ENCODE measurements around the gene PADI4.

The PADI4 gene

DNA sequence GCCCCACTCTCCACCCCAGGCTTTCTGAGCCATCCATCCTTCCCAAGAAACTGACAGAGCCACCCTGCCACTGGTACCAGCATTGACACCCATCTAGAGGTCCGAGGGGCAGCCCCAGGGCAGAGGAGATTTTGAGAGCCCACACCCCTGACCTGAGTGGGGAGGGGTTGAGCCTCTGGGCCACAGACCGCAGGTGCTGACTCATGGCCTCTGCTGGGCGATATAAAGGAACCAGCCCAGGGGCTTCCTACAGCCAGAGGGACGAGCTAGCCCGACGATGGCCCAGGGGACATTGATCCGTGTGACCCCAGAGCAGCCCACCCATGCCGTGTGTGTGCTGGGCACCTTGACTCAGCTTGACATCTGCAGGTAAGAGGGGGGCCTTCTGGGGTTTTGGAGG is at the start of gene PADI4:
Gene PADI4 (plus strand): TSS at position 252 of the 400 bp plus-strand sequence. CDS start 26 bp downstream, at position 278.
- DNase-seq: peak in 1 of 42 donors; percentile 20
- intact Hi-C loops (cut with DNase I): no loop called here

DNA sequence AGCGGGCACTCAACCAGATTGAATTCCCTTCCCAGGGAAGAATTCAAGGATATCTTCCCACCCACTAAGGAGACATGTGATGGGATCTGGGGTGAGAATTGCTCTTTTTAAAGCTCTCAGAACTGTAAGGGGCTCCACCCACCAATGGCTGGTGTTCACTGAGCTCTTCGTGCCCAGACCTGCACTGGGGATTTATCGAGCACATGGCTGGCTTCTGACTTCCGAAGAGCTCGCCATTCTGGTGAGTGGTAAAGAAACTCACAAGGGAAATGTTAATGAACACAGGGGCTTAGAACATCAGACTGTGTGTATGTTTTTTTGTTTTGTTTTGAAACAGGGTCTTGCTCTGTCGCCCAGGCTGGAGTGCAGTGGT is 49.3 kb upstream of the PADI4 start:
- no peak for DNase-seq
- intact Hi-C loops (cut with DNase I): no loop called here

GRCh38 chr1:17259233-17259873 is 48.6 kb upstream of the PADI4 start:
- intact Hi-C loops (cut with DNase I): no loop called here
- DNase-seq: no peak

GRCh38 chr1:17260264-17260663 is 47.7 kb upstream of the PADI4 start:
- no peak for DNase-seq
- intact Hi-C loops (cut with DNase I): no loop called here

- DNase-seq: no peak
- intact Hi-C loops (cut with DNase I): no loop called here
Observed at GRCh38 chr1:17260738-17261137, 47.3 kb upstream of the PADI4 start.

DNA sequence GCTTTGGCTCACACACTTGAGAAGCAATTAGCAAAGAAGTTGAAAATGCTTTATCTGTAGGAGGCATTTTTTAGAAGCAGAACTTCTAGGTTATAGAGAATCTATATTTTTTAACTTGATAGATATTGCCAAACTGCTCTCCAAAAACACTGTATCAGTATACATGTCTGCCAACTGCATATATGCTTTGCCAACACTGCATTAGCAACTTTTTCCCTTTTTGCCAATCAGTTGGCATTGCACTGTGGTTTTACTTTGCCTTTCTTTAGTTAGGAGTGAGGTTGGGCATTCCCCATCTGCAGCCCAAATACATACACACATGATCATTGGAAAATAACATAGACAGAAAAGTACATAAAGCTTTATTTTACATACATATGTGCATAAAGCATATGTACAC is 44.1 kb upstream of the PADI4 start:
- intact Hi-C loops (cut with DNase I): no loop called here
- DNase-seq: no peak

GRCh38 chr1:17264470-17264869 is 43.5 kb upstream of the PADI4 start:
- intact Hi-C loops (cut with DNase I): no loop called here
- DNase-seq: no peak

- intact Hi-C loops (cut with DNase I): no loop called here
- no peak for DNase-seq
Observed at GRCh38 chr1:17265162-17265561, 42.8 kb upstream of the PADI4 start.

DNA sequence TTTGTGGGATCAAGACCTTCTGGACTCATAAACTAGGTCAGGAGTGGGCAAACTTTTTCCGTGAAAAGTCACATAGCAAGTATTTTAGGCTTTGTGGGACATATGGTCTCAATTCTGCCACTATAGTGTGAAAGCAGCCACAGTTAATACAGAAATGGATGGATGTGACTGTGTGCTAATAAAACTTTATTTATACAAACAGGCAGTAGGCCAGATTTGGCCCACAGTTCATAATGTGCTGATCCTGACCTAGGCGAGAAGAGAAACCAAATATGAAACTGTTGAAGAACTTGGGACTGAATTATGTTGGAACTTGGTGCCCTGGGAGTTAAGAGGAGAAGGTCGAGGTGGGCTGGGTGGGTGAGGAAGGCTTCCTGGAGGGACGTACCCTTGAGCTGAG is 42.0 kb upstream of the PADI4 start:
- intact Hi-C loops (cut with DNase I): no loop called here

DNA sequence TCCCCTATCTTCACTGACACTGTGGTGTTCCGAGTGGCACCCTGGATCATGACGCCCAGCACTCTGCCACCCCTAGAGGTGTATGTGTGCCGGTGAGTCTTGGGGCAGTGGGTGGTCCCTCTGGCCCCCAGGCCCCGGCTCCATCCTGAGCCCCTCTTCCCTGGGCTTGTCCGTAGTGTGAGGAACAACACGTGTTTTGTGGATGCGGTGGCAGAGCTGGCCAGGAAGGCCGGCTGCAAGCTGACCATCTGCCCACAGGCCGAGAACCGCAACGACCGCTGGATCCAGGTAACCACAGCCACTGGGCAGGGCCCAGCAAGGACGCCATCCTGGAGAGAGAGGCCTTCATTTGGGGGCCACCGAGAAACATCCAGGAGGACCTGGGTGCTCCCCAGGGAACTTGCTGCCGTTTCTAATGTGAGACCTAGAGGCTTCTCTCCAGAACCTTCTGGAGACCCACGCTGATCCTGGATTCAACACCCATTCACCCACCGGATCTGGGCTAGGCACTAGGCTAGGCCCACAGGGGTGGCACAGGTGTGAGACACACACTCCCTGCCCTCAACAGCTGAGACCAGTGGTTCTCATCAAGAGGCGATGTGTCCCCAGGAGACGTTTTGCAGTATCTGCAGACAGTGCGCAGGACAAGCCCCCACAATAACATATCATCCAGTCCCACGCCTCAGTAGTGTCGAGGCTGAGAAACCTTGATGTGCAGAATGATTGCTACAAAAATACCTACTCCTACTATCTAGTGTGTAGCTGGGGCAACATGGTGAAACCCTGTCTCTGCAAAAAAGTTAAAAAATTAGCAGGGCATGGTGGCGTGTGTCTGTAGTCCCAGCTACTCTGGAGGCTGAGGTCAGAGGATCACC is 36.9 kb upstream of the PADI4 start:
- intact Hi-C loops (cut with DNase I): no loop called here
- peak in 31 of 42 donors; percentile 13 to 77 (median 35) for DNase-seq

More for the DNA sequence above, 42.0 kb upstream of the PADI4 start:
- DNase-seq: no peak

DNA sequence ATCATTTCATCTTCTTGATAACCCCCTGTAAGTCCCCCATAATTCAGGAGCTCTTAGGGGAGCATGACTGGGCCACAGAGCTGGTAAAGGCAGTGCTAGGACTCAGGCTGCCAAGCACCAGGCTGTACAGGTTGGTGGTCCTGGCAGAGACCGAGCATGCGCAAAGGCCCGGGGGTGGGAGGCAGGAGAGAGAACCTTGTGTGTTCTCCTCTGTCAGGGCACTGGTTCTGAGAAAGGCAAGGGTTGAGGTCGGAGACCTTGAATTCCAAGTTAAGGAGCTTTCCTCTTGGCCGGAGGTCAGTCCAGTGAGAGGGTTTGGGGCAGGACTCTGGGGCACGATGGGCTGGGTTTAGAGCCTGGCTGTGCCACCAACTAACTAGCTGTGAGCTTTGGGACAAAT is 35.9 kb upstream of the PADI4 start:
- intact Hi-C loops (cut with DNase I): no loop called here

GRCh38 chr1:17272646-17273045 is 35.4 kb upstream of the PADI4 start:
- intact Hi-C loops (cut with DNase I): no loop called here
- DNase-seq: no peak

More for the DNA sequence above, 35.9 kb upstream of the PADI4 start:
- DNase-seq: no peak

- intact Hi-C loops (cut with DNase I): no loop called here
- no peak for DNase-seq
Observed at GRCh38 chr1:17273096-17273495, 34.9 kb upstream of the PADI4 start.

DNA sequence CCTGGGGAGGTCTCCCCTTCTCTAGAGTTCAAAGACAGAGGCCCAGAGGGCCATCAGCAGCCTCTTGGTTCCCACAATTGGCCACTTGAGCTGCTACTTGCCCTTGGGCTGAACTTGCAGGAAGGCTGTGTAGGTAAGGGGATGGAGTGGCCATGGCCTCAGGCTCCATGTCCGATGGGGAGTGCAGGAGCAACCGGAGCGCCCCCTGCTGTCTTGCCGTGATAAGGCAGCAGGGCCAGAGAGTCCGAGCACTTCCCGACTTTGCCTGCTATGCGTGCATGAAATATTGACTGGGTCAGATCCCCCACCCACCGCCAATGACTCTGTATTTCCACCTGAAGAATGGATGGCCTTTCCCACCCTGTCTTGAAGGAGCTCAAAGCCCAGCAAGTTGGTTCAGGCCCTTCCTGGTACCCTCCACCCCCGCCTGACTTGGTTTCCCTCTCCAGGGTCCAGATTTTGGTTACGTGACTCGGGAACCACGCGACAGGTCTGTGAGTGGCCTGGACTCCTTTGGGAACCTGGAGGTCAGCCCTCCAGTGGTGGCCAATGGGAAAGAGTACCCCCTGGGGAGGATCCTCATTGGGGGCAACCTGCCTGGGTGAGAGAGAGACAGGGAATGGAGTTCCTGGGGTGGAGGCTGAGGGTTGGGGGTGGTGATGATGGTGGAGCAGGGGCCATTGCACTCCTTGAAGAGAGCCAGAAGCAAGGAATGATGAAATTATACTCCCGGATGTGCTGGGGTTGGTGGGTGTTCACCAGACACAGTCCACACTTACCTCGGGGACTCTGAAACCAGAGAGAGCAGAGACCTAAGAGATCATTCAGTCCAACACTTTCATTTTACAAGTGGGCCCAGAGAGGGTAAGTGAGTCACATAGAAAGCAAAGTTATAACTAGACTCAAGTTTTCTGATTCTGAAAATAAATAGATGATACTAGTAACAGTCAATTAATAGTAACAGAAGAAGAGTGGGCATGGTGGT is 33.5 kb upstream of the PADI4 start:
- DNase-seq: peak in 28 of 42 donors; percentile 10 to 72 (median 38)
- intact Hi-C loops (cut with DNase I): no loop called here

- intact Hi-C loops (cut with DNase I): no loop called here
- DNase-seq: peak in 23 of 42 donors; percentile 3 to 44 (median 20)
Observed at GRCh38 chr1:17276568-17276967, 31.4 kb upstream of the PADI4 start.

- peak in 1 of 42 donors; percentile 5 for DNase-seq
- intact Hi-C loops (cut with DNase I): no loop called here
Observed at GRCh38 chr1:17277511-17278159, 30.4 kb upstream of the PADI4 start.

DNA sequence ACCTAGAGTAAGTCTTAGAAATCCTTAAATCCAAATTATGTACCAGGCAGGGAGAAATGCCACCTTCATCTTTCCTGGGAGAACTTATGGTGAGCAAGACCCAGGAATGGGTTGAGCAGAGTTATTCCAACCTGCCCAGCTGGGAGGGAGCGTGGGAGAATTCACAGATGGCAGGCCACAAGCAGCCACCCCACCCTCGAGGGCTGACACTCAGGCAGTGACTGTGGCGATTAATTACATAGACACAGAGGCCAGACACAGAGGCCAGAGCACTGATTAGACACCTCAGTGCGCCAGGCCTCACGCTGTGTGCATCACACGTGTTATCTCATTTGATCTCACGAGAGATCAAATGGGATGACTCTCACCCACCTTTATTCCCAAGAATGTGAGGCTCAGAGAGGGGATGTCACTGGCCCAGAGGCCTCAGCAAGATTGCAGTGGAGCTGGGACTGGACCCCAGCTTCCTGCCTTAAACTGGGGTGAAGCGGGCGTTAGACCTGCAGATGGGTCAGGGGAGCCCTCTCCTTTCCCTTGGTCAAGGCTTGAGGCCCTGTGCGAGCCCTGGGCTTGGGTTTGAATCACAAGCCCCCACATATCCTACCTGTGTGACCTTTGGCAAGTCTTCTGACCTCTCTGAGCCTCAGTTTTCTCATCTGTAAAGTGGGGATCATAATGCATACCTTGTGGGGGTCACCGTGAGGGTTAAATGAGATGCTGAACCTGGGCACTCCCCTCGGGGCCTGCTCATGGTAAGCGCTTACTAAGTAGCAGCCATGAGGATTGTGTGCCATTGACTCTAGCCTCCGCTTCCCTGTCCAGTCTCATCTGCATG is 28.8 kb upstream of the PADI4 start:
- intact Hi-C loops (cut with DNase I): no loop called here

DNA sequence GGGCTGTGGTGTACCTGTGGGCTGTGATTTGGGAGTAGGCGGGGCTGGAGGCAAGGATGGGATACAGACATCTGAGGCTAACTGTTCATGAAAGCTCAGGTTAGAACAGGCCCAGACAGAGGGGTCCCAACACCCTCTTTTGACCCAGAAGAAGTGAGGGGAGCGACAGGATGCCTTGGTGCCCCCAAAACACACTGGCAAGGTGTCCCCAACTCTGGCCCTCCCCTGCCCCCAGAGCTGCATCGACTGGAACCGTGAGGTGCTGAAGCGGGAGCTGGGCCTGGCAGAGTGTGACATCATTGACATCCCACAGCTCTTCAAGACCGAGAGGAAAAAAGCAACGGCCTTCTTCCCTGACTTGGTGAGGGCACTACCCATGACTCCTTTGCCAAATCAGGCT is 27.6 kb upstream of the PADI4 start:
- intact Hi-C loops (cut with DNase I): no loop called here

More for the DNA sequence above, 28.8 kb upstream of the PADI4 start:
- DNase-seq: no peak

More for the DNA sequence above, 27.6 kb upstream of the PADI4 start:
- no peak for DNase-seq

Data from head of caudate nucleus (tissue), 42 donors.